GM21619 (cell line): ENCODE results near the gene CLDN2.
"Not testable (repeated sequence)": the region's sequence is repeated elsewhere in the genome, so short reads cannot be mapped to it uniquely, and the experiment has no call there.

Experiments
- ATAC-seq: cut with Tn5 transposase; IDR thresholded peaks from one replicate; pipeline ENCODE4 v1.9.1; 2021; ENCODE audit not compliant: unreplicated experiment

CLDN2 gene

GRCh38 chrX:106955004-106955772 lies 35.0 kb downstream of the CLDN2 start:
- no peak for ATAC-seq

- ATAC-seq: no peak
Measured at GRCh38 chrX:106957856-106958255, 37.7 kb downstream of the CLDN2 start.

- ATAC-seq: no peak
Measured at GRCh38 chrX:106959901-106960300, 39.7 kb downstream of the CLDN2 start.

DNA sequence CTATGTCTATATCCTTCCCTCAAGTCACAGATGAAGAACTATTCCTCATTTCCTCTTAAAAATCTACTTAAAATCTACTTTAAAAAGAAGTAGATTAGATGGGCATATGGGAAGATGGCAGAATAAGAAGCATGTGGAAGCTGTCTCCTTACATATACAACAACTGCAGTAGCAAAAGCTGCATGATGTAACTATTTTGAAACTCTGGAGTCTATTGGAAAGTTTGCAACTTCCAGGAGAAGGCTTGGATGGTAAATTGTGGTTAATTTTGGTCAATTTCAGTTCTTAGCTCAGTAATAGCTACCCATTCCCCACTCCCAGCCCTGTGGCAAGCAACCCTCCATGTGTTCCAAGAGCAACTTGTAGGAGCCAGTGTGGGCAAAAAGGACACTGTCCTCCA lies 42.9 kb downstream of the CLDN2 start:
- ATAC-seq: no peak

GRCh38 chrX:106964290-106964689 lies 44.1 kb downstream of the CLDN2 start:
- ATAC-seq: no peak

DNA sequence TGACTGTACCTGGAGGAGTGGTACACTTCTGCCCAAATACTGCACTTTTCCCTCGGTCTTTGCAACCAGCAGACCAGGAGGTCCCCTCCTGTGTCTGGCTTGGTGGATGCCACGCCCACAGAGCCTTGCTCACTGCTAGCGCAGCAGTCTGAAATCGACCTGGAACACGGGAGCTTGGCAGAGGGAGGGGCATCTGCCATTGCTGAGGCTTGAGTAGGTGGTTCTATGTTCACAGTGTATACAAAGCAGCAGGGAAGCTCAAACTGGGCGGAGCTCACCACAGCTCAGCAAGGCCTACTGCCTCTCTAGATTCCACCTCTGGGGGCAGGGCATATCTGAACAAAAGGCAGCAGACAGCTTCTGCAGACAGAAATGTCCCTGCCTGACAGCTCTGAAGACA lies 46.3 kb downstream of the CLDN2 start:
- ATAC-seq: not testable (repeated sequence)

DNA sequence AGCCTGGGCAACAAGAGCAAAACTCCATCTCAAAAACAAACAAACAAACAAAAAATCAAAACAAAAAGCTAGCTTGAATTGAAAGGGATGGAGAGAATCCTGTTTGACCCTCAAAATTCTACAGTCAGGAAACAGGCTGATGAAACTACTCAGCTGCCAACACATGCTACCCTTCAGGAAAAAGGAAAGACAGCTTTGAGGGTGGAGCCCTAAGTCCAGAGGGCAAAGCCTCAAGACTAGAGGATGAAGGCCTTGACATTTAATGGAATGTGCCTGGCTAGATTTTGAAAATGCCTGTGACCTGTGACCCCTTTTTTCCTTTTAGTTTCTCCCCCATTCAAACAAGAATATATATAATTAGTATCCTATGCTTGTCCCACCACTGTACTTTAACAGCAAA lies 52.7 kb downstream of the CLDN2 start:
- no peak for ATAC-seq

DNA sequence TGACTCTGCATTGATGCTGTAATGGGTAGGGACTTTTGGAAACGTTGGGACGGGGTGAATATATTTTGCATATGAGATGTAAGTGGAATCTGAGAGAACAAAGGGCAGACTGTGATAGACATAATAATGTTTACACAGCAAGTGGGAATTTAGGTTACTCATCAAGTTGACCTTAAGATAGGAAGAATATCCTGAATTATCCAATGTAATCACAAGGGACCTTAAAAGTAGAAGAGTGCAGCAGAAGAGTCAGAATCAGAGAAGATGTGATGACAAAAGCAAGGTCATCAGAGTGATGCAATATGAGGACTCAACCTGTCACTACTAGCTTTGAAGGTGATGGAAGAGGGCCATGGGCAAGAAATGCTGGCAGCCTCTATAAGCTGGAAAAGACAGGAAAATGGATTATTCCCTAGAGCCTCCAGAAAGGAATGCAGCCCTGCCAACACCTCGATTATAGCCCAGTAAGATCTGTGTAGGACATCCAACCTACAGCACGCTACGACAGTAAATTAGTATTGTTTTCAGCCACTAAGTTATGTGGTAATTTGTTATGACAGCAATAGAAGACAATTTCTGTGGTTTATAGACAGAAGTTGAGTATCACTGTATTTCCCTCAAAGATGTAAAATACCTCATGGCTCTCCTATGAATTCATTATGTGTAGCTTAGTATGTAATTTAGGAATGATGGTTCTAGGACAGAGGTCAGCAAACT lies 53.4 kb downstream of the CLDN2 start:
- ATAC-seq: no peak

DNA sequence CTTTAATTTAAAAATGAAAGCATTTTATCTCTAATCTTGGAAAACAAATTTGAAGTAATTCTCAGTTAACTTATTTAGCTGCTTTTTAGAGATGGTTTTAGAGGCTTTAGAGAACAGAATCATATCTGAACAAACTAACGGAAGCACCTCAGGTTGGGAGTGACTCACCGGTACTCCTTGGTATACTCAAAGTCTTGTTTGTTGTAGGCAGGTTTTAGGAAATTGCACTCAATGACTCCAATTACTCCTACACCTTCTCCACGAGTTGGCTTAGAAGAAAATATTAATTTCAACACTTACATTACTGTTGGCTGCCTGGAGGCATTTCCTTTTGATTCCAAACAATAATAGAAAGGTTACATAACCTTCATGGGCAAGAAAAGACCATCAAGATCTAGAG lies 56.2 kb downstream of the CLDN2 start:
- ATAC-seq: no peak
